Kidney (tissue), 14 donors: ENCODE results near the gene ITPR1. TPM values are rescaled to one million over a fixed set of nuclear protein-coding genes. Genes with fewer than 3 reads are reported as not detected.

ENCODE experiments used
- DNase-seq, 5 donors: peaks; one replicate each; pipeline ENCODE4 v3.0.0-alpha.2; 2013 to 2020
- FAIRE-seq: peaks from 2 replicates; lab custom pipeline; 2012; peaks lifted over from hg19 to GRCh38; lab: Jason Lieb, UNC
- H3K27ac ChIP-seq, 2 donors: one replicate each; pipeline ENCODE4 v1.7.0; 2013; ENCODE audit warnings: low read depth in 2 of 2, low read length in 2 of 2, inconsistent platforms in 1 of 2
- H3K27me3 ChIP-seq: one replicate; pipeline ENCODE4 v1.7.1; 2013; ENCODE audit warnings: low read length, inconsistent platforms; ENCODE audit not compliant: control insufficient read depth, insufficient read depth
- H3K36me3 ChIP-seq, 3 donors: one replicate each; pipeline versions ENCODE4 v1.7.0 to v1.7.1; 2013; ENCODE audit warnings: low read length in 3 of 3, control low read depth in 1 of 3, inconsistent platforms in 1 of 3; ENCODE audit not compliant: insufficient read depth in 3 of 3, control insufficient read depth in 2 of 3
- H3K4me1 ChIP-seq, 3 donors: one replicate each; pipeline versions ENCODE4 v1.7.0 to v1.7.1; 2013; ENCODE audit warnings: low read length in 3 of 3, inconsistent platforms in 1 of 3, low read depth in 1 of 3; ENCODE audit not compliant: control insufficient read depth in 2 of 3, insufficient read depth in 2 of 3
- H3K4me3 ChIP-seq, 3 donors: one replicate each; pipeline versions ENCODE4 v1.7.0 to v1.8.1; 2013; ENCODE audit warnings: low read length in 3 of 3, control low read depth in 1 of 3, inconsistent platforms in 1 of 3
- H3K9ac ChIP-seq, 3 donors: one replicate each; pipeline versions ENCODE4 v1.7.0 to v1.7.1; 2013; ENCODE audit warnings: low read length in 3 of 3, control low read depth in 1 of 3, inconsistent platforms in 1 of 3
- H3K9me3 ChIP-seq, 3 donors: one replicate each; pipeline versions ENCODE4 v1.7.0 to v1.7.1; 2013; ENCODE audit warnings: low read length in 3 of 3, control low read depth in 1 of 3, inconsistent platforms in 1 of 3; ENCODE audit not compliant: control insufficient read depth in 2 of 3, insufficient read depth in 1 of 3
- intact Hi-C: fragments of 100-400 bp; cut with DNase I; formaldehyde crosslinking; loops from one replicate; pipeline ENCODE4 v1.11.1; 2022
- polyA plus RNA-seq: library from polyadenylated mRNA; stranded (reverse); fragments of 350-450 nt; fragmentation: Illumina TruSeq; extraction: RNeasy Lipid Tissue Mini Kit (QIAGEN cat#74804); gene quantifications from one replicate; pipeline ENCODE4 v1.2.3, GENCODE V29; 2014; ENCODE audit warnings: low read depth, low replicate concordance; ENCODE audit not compliant: insufficient read depth
- total RNA-seq: library from RNA; stranded (reverse); fragmentation: NEBNext Ultra II Directional; extraction: Animal tissue kit (Norgen Biotek cat#: 25700); gene quantifications from one replicate; pipeline ENCODE4 v1.2.1, GENCODE V29; 2021
- TF ChIP-seq, protein P1 (sequence below): IDR thresholded peaks from 3 replicates; pipeline ENCODE4 v1.5.1; 2012; ENCODE audit warnings: mild to moderate bottlenecking, moderate library complexity, borderline replicate concordance; ENCODE audit not compliant: insufficient read depth; ENCODE audit errors: extremely low read depth
- donor health status: control.
- donor health status: control.
- donor health status: control.
- donor health status: control.
- donor health status: control.
- donor health status: DM: yes; HTN: yes; CAD: no.
- donor health status: Normal renal cell carcinoma (clear cell type).

Gene ITPR1
- total and polyA plus RNA-seq, 2 donors from 2014 or later, result 30.2 to 81.2 TPM

DNA sequence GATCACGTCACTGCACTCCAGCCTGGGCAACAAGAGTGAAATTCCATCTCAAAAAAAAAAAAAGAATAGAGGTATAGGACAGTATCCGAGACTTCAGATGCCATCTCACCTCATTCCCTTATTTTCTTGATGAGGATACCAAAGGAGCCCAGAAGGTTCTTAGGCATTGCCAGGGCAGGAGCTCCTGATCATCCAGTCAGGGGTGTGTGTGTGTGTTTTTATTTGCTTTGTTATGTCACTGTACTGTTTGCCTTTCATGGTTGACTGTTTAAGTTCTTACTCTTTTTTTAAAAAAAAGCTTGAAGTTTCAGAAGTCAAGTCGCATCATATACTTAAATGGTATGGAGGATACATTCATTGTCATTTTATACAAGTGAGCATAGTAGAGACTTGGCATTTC lies 346.1 kb downstream of the ITPR1 start:
- no peak overlapping the region for H3K4me3 ChIP-seq
- intact Hi-C loops, result no loop called here
- no peaks in the 10 kb centered on the region for H3K9me3 ChIP-seq
- H3K36me3 ChIP-seq, result peaks cover 0 to 11% (median 2%) of the 10 kb centered on the region in 3 donors
- FAIRE-seq (no peak), DNase-seq (no peak)
- H3K27ac ChIP-seq, result no peak overlapping the region
- H3K4me1 ChIP-seq, result peaks cover 0 to 4% (median 0%) of the 10 kb centered on the region in 3 donors
- no peak overlapping the region for H3K9ac ChIP-seq
- TF ChIP-seq, protein P1, sequence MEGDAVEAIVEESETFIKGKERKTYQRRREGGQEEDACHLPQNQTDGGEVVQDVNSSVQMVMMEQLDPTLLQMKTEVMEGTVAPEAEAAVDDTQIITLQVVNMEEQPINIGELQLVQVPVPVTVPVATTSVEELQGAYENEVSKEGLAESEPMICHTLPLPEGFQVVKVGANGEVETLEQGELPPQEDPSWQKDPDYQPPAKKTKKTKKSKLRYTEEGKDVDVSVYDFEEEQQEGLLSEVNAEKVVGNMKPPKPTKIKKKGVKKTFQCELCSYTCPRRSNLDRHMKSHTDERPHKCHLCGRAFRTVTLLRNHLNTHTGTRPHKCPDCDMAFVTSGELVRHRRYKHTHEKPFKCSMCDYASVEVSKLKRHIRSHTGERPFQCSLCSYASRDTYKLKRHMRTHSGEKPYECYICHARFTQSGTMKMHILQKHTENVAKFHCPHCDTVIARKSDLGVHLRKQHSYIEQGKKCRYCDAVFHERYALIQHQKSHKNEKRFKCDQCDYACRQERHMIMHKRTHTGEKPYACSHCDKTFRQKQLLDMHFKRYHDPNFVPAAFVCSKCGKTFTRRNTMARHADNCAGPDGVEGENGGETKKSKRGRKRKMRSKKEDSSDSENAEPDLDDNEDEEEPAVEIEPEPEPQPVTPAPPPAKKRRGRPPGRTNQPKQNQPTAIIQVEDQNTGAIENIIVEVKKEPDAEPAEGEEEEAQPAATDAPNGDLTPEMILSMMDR, result no peak
- no peaks in the 10 kb centered on the region for H3K27me3 ChIP-seq

GRCh38 chr3:4841225-4841624 lies 348.1 kb downstream of the ITPR1 start:
- TF ChIP-seq, protein P1, result no peak
- no peak overlapping the region for H3K9ac ChIP-seq
- intact Hi-C loops, result no loop called here
- no peak overlapping the region for H3K4me3 ChIP-seq
- H3K27ac ChIP-seq, result no peak overlapping the region
- FAIRE-seq, result no peak
- peaks cover 0 to 11% (median 2%) of the 10 kb centered on the region in 3 donors for H3K36me3 ChIP-seq
- H3K27me3 ChIP-seq, result no peaks in the 10 kb centered on the region
- H3K4me1 ChIP-seq, result no peaks in the 10 kb centered on the region
- no peak for DNase-seq
- H3K9me3 ChIP-seq, result no peaks in the 10 kb centered on the region

DNA sequence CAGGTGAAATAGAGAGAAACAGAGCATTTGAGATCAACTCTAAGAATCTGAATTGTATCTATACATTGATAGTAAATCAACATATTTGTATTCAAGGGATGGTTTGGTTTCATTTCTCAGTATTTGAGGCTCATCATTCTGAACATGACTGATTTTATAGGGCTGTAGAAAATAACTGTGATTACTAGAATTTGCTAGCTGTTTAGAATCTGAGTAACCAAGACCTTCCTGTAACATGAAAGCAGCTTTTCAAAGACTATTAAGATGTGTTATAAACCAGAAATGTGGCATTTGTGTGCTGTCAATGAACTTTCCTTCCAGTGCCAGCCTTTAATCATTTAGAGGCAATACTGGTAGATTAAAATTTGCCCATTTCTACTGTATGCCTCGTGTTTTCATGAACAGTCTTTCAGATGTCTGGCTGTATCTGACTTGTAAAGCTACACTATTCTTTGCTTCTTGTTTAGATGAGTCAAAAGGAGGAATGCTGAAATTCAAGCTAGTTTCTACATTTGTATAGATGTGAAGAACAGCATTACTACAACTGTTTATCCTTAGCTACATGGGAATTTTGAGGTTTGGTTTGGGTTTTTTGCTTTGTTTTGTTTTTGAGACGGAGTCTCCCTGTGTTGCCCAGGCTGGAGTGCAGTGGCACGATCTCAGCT lies 348.8 kb downstream of the ITPR1 start:
- FAIRE-seq, result no peak

More for the DNA sequence above, 348.8 kb downstream of the ITPR1 start:
- intact Hi-C loops, result no loop called here
- Histone ChIP-seq H3K4me3 (no peak overlapping the region), H3K27me3 (no peaks in the 10 kb centered on the region), H3K27ac (no peak overlapping the region), H3K36me3 (peaks cover 0 to 9% (median under 1%) of the 10 kb centered on the region in 3 donors), H3K9me3 (no peaks in the 10 kb centered on the region), H3K9ac (no peak overlapping the region), H3K4me1 (no peaks in the 10 kb centered on the region)
- DNase-seq, result no peak
- TF ChIP-seq, protein P1, result no peak
